GM21717 (cell line): ENCODE results near the gene TMOD1.
"Not testable (repeated sequence)": the region's sequence is repeated elsewhere in the genome, so short reads cannot be mapped to it uniquely, and the experiment has no call there.

ENCODE experiments used
- ATAC-seq: cut with Tn5 transposase; IDR thresholded peaks from one replicate; pipeline ENCODE4 v1.9.1; 2021; ENCODE audit warnings: mild to moderate bottlenecking, moderate library complexity; ENCODE audit not compliant: unreplicated experiment

Gene TMOD1

DNA sequence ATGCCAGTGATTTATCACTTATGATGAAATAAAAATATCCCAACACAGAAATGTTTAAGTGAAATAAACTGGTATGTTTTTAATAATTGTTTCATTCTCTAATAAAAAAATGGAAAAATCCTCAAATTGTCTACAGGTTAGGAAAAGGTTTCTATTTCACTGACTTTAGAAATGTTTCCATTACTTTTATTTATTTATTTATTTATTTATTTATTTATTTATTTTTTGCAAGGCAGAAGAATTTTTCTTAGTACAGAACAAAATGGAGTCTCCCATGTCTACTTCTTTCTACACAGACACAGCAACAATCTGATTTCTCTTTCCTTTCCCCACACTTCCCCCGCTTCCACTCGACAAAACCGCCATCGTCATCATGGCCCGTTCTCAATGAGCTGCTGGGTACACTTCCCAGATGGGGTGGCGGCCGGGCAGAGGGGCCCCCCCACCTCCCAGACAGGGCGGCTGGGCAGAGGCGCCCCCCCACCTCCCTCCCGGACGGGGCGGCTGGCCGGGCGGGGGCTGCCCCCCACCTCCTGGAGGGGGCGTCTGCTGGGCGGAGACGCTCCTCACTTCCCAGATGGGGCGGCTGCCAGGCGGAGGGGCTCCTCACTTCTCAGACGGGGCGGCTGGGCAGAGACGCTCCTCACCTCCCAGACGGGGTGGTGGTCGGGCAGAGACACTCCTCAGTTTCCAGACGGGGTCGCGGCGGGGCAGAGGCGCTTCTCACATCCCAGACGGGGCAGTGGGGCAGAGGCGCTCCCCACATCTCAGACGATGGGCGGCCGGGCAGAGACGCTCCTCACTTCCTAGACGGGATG is 3.7 kb upstream of the TMOD1 start:
- ATAC-seq, result not testable (repeated sequence)

DNA sequence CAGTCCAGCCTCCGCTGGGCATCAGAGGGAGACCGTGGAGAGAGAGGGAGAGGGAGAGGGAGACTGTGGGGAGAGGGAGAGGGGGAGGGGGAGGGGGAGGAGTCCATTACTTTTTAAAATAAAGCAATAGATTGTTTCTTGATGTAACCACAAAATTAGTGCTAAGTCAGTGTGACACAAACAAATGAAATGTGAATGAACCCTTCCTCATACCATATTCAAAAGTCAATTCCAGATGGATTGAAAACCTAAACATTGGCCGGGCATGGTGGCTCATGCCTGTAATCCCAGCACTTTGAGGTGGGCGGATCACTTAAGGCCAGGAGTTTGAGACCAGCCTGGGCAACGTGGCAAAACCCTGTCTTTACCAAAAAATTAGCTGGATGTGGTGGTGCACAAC is 2.6 kb upstream of the TMOD1 start:
- ATAC-seq, result not testable (repeated sequence)

DNA sequence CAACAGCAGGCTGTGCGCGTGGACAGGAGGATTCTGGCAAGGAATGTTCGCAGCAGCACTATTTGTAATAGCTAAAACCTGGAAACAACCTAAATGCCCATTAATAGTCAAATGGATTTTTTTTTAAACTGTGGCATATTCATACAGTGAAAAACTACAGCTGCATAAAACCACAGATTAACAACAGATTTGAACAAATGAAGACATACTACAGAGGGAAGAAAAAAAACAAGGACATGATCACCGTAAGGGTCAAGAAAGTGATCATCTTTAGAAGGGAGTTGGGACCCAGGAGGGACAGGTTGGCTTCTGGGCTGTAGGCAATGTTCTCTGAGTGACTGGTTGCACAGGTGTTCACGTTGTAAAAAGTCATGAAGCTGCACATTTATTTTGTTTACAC is 1.2 kb upstream of the TMOD1 start:
- ATAC-seq, result no peak

DNA sequence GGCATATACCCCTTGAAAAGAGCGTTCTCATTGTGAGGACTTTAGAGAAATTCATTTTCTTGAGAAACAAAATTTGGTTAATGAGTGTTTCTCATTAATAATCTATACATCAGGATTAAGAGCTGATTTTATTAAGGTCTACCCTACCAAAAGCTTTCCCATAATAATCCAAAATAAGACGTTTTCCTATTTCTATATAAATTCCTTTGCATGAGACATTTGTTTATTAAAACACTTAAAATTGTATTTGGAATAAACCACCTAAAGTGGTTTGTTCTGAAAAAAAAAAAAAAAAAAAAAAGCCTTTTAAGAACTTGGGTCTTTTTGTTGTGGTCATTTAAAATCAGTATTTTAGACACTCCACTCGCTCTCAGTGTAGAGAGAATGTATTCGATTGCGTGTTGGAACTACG is 695 bp upstream of the TMOD1 start:
- no peak for ATAC-seq

DNA sequence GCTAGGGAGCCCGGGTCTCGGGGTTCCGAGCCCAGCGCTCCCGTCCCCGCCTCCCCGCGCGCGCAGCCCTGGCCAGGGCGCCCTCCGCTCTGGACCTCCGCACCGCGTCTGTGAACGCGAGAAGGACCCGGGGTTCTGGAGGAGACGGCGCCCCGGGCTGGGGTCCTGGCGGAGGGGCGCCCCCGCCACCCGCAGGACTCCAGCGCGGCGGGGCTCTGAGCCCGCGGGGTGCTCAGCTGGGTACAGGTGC is 431 bp downstream of the TMOD1 start:
- ATAC-seq, result peak; percentile 30

DNA sequence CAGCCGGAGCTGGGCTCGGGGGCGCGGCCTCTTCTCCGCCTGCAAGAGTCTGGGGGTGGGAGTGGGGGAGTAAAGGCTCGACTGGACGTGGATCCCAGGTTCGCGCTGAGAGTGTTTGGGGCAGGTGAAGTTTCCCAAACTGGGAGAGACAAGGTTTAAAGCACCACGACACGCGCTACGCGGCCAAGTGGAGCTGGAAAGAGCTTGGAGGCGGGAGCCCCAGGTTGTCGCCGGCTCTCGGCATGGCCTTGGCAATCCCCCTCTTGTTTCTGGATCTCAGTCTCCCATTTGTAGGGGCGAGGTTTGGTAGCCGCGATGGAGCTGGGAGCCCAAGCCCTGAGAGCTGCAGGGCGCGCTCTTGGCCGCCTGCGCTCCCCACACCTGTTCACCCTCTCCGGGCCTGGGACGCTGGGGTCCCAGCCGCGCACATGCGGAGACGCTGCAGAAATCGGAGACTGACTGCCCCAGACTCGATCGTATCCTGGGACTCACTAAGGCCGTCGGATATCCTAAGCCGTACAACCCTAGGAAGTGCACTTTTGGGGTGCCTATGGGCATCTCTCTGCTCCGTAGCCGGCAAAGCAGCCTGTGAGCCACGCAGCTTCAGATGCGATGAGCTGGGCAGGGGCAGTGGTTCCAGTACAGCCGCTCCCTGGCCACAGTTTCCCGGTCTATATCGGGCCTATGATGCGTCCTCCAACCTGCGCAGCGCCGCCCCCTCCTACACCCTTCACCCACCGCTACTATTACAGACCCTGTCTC is 937 bp downstream of the TMOD1 start:
- ATAC-seq, result no peak

DNA sequence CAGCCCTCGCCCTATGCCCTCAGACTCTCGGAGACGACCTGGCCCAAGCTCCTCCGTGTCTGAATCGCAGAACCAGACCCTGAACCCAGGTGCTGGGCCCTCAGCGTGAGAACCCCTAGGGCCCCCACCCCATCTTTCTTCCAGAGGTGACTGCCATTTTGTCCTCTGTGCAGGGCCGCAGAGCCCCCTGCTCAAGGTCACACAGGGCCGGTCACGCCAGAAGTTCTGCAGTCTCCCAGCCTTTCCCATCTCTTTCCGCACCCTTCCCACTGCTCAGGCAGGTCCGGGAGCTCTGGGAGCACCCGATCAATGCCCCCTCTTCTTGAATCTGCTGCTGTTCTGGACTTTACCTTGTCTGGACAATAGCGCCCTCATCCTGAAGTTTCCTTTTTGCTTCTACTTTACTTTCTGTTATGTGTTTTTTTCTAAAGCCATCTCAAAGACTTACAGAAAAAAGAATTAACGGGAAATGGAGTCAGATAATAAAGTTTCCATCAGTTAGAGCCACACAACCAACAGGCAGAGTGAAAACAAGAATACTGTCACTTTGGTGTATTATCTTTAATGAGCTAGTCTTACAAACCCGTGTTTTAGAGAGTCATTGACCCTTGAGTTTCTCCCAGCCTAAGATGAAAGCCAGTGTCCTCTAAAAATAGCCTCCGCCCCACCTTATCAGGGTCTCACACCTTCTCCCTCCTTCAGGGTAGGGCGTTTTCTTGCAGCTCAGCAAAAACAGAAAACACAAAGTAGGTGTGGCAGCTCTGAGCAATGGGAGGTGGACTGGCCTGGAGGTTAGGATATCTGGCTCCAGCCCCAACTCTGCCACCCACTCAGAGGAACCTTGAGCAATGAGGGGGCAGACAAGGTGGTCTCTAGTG is 1.8 kb downstream of the TMOD1 start:
- ATAC-seq, result no peak

DNA sequence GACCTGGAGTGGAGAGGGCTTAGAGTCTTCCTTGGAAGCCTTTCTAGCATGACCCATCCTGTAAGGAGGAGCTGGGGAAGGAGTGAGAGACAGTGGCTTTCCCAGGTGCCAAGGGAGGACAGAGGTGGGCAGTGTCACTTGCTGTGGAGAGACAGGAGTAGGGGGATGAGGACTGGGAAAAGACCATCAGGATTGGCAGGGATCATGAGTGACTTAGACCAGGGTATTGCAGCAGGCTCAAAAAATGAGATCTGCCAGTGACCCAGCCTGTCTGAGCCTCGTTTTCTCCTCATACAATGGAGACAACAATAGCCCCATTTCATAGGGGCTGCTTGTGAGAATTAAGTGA is 2.4 kb downstream of the TMOD1 start:
- no peak for ATAC-seq

DNA sequence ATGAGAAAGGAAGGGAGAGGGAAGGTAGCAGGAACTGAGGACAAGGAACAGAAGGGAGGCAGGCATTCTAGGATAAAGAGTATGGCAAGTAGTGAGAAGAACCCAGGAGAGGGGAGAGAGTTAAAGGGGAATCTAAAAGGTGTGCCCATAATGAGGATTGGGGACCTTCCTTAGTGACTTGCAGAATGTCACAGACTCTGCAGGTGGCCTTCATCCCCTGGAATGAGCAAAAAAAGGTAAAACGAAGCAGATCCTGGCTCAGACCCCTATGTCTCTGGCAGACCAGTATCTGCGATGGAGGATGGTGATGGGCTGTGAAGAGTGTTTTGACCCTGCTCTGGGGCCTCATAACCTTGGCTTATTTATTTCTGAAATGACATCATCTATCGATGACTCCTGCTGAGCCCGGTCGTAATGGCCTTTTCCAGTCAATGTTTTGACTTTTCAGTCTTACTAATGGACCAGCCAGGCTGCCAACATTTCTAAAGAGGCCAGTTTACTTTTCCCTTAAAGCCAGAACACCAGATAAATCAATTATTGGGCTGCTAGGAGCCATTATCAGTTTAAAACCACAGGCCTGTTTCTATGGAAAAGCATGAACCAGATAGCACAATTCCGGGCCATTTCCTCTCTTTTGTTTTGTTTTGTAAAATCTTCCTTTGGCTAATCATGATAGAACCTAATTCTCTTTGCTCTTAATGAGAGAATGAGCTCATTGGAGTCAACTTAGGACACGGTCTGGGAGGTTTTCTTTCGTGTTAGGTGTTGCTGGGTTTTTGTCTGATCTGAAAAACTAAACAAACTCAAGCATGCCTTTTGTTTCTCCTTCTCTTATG is 3.1 kb downstream of the TMOD1 start:
- ATAC-seq, result no peak

DNA sequence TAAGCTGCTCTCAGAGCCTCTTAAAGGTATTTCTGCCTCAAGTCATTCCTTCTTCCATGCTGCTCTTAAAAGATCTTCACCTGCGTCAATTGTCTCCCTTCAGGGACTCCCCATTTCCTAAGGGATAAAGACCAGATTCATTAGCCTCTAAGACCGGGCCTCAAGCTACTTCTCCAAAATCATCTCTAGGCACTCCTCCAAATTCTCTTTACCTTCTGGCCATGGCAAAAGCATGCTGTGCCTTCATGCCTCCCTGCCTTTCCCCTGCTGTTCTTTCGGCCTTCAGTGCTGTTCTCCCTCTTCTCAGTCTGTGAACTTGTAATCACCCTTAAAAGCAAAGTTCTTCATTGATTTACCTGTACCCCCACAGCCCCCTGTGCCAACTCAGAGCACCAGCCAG is 4.4 kb downstream of the TMOD1 start:
- no peak for ATAC-seq

DNA sequence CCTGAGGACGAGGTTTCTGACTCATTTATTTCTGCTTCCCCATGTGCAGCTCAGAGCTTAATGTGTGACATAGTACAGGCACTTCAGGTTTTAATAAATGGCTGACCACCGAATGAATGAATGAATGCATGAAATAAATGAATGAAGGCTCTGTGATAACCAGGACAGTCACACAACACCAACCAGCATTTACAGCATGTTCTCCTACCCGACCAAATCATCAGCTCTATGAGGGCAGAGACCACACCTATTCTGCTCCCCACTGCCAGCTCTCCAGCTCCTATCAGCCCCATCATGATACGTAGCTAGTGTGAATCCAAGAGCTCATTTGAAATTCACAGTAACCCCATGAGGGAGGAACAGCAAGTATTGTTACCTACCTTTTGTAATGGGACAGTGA is 4.8 kb downstream of the TMOD1 start:
- ATAC-seq, result no peak

DNA sequence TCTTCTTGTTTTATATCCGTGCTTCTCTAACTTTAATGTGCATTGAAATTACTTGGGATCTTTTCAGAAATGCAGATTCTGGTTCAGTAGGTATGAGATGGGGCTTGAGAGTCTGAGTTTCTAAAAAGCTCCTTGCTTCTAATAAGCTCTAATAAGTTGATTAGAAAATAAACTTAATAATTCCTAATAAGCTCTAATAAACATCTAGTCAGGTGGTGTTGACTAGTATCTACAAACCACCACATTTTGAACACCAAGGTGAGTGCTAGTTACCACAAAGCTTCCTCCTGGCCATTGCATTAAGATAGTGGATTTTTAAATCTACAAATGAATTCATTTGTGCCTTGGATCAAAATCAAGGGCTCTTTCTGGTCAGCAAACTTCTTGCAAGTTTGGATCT is 5.3 kb downstream of the TMOD1 start:
- ATAC-seq, result no peak

DNA sequence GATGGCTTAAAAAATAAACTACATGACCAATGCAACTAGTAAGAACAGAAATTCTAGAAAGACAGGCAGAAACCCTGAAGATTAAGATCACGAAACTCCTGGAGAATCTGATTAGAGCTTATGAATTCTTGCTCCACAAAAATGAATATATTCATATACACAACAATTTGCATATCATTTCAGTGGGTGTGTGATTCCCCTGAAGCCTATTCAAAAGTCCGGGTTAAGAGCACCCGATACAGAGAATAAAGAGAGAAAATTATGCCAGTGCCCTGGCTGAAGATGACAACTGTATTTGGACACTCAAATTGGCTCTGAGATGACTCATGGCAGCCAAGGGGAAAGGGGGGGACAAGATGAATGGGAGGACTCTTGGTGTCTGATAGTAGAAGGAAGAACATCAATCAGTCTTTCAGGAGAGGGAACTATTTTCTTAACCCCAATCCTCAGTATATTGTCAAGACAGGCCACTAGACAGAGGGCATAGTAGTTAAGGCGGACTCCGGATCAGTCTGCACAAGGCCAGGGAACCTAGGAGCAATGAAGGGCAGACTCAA is 6.0 kb downstream of the TMOD1 start:
- ATAC-seq, result no peak

DNA sequence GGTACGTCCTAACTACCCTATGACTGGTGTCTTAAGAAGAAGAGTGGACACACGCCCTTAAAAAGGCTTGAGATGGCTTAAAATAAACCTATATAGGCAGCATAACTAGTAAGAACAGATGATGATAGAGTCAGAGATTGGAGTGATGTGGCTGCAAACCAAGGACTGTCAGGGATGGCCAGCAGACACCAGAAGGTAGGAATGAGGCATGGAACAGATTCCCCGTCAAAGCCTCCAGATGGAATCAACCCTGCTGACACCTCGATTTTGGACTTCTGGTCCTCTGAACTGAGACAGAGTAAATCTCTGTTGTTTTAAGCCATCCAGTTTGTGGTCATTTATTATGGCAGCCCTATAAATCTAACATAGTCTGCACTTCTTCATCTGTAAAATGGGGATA is 7.4 kb downstream of the TMOD1 start:
- ATAC-seq, result no peak

DNA sequence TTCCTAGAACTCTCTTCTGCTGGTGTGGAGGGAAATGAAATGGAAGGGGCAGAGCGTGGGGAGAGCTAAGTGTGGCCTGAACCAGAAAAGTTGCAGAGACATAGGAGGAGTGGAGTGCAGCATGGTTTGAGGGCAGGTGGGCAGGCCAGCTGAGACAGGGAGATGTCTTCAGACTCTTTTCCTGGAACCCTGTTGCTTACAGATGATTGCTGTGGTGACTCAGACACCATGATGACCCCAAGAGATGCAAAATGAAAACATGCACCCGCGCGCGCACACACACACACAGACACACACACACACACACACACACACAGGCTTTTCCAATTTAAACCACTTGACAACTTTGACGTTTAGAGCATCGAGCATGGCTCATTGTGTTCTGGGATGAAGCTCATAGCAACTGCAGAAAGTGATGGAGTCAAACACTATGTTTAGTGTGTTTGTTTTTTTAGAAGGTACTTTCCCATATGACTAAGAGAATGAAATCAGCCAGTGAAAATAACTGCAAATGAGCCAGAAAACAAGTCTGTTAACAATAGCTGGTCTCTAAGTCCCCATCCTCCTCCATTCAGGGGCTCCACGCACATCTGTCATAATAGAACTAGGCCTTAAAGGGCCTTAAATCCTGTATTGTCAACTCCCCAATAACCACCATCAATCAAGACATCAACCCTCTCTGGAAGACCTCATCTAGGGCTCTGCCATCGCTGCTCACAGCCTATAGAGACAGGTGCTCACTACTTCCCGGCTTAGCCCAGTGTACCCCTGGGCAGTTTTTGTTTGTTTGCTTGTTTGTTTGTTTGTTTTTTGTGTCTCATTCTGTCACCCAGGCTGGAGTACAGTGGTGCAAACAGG is 9.6 kb downstream of the TMOD1 start:
- peak; percentile 60 for ATAC-seq

DNA sequence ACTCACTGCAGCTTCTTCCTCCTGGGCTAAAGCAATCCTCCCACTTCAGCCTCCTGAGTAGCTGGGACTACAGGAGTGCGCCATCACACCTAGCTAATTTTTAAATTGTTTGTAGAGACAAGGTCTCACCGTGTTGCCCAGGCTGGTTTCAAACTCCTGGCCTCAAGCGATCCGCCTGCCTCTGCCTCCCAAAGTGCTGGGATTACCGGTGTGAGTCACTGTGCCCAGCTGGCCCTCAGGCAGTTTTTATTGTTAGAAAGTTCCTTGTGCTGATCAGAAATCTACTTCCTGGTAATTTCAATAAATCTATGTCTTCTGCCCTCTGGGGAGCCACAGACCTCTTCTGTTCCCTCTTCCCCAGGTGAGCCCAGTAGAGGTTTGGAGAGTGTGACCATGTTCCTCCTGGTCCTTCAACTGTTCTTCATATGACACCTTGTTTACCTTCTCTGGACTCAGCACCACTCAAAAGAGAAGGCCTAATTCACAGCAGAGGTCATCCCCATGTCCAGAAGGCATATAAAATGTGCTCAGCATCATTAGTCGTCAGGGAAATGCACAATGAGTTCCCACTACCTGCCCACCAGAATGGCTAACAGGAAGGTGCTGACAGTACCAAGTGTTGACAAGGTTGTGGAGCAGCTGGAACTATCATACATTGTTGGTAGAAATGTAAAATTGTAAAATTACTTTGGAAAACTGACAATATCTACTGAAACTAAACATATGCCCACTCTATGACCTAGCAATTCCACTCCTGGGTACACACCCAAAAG is 10.4 kb downstream of the TMOD1 start:
- peak; percentile 14 for ATAC-seq

DNA sequence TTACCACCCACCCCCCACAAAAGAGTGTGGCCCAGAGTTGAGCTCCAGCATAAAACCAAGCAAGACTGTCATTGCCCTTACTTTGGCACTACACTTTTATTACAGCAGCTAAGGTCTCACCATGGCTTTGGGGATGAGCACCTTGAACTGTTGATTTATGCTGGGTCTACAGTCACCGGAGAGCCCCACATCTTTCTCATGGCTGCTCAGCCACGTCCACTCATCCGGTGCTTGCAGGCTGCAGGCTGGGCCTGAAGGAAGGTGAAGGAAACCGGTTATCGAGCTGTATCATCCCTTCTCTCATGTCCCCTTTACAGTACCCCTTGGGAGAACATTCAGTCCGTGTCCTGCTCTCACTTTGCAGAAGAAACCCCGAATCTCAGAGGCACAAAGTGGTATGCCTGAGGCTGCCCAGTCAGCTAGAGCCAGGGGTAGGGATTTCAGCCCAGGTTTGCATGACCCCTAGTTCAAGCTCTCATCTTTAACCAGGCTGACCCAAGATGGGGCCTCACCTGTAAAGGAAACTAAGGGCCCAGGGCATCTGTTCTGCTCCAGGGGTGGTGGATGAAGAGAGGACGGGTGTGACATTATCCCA is 11.6 kb downstream of the TMOD1 start:
- ATAC-seq, result no peak

DNA sequence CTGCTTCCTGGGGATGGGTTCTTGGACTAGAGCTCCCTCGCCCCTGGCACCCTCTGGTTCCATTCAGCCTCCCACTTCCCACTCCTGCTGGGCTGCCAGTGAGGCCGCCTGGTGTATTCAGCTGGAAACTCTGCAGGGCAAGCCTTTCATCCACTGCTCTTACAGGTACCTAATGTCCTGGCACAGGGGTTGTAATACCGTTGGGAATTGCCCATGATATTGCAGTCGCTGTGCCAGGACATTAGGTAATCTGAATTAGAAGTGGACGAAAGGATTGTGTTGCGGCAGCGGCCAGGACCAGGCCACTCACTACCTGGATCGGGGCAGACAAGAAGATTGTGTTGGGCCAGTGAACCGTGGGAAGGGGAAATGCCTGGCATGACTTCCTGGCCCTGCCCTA is 13.1 kb downstream of the TMOD1 start:
- ATAC-seq, result no peak

DNA sequence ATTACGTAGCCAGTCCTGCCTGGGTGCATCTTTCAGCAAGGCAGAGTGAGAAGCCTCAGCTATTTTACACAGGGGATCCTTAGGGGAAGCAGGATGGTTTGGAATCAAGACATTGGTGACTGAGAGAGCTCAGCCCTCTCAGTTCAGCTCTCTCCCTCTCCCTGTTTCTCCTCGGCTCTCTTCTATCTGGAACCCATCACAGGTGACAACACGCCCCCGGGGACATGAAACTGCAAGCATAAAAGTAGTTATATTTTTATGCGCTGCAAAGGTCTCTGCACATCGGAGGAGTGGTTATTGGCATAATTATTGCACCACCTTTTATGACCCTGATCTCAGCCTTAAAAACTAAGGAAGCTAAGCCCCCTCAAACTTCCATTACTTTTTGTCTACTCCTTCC is 14.2 kb downstream of the TMOD1 start:
- ATAC-seq, result no peak
